HCEC 1CT (cell line): ENCODE measurements around the gene MYRF.

Experiments
- DNase-seq: peaks from one replicate; pipeline ENCODE4 v3.0.0-alpha.2; 2017

Gene MYRF

DNA sequence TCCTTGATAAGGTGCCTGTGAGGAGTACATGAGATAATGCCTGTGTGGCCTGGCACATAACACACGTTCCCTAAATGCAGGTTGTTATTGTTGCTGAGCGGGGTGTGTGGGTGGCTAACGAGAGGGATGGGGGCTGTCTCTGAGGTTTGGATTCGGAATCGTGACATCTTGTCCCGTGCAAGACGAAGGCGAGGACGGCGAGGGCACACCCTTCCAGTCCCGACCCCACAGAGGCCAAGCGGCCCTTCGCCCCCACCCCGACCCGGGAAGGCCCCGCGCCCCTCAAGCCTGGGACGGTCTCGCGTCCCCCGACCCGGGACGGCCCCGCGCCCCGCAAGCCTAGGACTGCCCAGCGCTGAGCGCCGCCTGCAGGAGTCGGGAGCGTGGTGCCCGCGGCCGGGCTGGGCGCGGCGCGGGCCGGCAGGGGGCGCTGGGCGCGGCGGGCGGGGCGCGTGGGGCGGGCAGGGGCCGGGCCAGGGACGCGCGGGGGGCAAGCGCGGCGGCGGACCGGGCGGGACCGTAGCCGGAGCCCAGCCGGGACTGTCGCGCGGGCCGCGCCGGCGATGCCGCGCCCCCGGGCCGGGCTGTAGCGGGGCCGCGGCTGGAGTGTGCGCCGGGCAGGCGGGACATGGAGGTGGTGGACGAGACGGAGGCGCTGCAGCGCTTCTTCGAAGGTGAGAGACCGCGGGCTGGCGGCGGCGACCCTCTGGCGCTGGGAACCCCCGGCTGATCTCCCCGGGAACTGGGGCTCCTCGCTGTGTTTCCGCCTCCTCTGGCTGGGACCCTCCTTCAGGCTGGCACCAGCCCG, at the start of gene MYRF:
MYRF (plus strand) TSS at position 520 of the 808 bp plus-strand sequence; CDS start at position 629, 109 bp downstream.
- no peak for DNase-seq

DNA sequence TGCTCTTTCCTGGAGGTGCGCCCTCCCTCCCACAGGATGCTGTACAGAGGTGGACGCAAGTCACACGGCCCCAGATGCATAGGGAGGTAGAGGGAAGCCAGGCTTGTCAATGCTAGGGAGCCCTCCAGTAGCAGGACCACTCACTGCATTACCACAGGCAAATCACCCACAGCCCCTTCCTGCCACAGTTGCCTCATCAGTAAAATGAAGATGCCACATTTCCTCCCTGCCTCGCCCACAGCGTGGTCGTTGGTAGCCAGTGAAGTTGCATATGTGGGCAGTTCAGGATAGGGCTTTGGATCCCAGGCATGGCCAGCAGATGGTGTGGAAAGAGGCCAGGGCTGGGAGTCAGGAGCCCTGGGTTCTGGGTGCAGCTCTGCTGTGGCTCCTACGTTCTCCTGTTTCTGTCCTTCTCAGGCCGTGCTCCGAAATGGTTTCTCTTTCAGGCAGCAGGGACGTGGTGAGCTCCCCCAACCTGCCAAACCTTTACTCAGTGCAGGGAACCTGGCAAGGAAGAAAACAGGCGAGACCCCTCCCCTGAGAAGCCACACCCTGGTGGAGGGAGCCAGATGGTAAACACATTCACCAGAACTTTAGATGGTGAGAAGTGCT, 49.6 kb upstream of the MYRF start:
- DNase-seq, result no peak

DNA sequence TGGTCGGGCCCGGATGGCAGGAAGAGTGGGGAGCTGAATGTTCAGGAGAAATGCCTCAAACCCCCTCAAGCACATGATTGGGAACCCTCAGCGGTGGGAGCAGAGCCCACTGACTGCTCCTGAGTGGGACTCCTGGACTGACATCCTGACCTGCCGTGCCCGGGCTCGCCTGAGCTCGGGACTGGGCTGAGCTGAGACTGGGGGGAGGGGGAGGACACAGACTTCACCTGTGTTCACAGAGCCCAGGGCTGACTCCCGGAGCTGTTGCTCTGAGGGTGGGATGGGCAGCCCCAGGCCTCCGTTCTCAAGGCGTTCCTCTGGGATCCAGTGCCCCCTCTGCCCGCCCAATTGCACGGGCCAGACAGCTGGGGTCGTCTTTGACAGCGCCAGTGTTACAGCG, 47.6 kb upstream of the MYRF start:
- DNase-seq, result no peak

DNA sequence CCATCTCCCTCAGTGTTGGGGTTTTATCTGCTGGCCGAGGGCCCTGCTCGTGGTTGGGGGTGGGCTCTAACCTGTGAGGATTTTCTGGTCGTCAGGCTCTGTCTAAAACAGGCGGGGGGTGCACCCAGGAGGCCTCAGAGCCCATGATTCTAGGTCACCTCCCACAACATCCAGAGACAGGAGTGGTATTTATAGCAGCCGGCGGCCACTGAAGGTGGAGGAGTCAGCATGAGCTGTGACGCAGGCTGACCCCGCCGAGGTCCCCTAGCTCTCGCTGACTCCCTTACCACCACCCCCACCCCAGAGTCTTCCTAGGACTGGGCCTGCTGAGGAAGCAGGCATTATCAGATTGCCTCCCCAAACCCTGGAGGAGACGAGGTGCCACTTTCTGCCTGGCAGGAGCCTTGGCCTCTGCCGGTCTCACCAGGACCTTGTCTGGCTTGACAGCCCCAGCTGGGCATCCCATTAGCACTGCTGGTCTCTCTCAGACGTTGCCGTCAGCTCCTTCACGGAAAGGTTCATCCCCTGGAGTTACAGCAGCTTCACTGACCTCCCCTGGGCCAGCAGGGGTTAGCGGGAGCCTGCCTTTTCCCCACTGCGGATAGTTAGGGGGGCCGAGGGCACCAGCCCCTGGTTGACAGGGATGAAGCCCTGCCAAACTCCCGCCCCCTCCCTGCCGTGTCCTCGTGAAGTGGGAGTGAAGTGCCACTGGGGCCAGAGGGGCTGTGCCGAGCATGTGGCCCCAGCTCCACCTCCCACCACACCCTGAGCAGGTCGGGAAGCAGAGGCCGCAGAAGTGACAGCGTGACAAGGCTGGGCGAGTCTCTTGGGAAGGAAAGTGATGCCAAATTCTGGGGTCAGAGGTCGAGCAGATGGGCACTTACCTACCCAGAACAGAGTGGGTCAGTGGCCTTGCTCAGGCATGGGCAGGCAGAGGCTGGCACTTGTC, 45.7 kb upstream of the MYRF start:
- no peak for DNase-seq

DNA sequence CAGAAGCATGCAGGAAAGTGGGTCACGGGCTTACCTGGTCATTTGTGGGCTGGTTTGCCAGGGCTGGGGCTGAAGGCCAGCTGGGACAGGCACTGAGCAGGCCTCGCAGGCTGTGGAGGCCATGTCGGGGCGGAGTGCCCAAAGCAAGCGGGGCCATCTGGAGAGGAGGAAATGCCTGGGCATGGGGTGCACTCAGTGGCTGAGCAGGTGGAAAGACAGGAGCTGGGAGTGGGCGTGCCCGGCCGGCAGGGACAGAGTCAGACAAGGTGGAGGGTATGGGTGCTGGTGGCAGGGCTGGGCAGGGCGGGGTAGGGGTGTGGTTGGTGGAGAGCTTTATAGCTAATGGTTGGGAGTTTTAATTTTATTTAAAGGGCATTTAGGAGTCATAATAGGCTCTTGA, 44.9 kb upstream of the MYRF start:
- no peak for DNase-seq

DNA sequence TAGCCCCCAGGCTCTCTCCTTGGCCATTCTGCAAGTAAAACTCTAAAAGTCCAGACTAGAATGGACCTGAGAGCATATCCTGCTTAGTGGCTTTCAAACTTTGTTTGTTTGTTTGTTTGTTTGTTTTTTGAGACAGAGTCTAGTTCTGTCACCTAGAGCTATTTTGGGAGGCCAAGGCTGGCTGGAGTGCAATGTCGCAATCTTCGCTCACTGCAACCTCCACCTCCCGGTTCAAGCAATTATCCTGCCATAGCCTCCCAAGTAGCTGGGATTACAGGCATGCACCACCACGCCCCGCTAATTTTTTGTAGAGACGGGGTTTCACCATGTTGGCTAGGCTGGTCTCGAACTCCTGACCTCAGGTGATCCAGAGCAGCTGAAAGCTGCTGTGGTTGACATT, 43.3 kb upstream of the MYRF start:
- DNase-seq, result no peak

DNA sequence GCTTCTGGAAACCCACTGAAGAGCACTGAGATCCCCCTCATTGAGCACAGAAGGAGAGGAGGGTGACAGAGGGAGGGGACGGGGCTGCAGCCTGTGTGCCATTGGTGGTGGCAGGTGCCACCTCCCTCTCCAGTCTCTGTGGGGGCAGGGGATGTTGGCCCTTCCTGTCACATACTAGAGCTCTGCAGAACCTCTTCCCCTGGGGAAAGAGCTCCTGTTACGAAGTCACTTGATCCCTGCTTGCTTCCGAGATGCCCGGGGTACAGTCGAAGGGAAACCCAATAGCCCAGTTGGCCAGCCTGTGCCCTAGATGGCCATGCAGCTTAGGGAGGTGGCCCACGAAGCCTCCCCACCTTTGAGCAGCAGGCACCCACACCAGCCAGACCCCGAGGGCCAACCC, 42.9 kb upstream of the MYRF start:
- DNase-seq, result no peak

DNA sequence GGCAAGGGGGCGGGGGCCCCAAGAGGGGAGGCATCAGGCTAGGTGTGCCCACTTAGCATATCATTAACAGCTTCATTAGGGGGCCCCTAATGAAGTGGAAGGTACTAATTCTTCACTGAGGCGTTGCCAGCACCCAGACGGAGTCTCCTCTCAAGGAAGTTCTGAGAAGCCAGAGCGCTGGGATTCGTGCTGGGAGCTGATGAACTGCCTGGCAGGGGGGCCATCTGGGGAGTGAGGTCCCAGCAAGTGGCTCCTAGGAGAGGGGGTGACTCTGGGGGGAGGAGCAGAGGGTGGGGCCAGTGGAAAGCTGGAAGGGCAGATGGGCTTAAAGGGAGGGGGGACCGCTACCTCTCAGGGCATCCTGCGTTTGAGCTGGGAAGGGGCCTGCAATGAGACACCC, 42.4 kb upstream of the MYRF start:
- DNase-seq, result no peak

DNA sequence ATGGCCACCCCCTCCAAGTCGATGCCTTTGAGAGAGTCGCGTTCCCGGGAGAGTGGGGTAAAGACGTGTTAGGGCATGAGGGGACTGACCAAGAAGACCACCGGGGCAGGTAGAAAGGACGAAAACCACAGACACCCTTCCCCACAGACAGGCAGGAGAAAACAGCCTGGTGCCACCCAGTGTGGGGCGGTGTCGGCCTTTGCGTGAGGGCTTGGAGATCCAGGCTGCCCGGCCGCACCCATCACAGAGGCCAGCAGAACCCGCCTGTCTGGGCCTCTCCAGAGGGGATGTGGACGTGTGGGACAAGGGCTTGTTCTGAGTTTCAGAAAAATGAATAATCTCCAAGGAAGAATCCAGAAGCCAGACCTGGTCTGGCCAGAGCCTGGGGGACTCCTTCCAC, 41.4 kb upstream of the MYRF start:
- no peak for DNase-seq

DNA sequence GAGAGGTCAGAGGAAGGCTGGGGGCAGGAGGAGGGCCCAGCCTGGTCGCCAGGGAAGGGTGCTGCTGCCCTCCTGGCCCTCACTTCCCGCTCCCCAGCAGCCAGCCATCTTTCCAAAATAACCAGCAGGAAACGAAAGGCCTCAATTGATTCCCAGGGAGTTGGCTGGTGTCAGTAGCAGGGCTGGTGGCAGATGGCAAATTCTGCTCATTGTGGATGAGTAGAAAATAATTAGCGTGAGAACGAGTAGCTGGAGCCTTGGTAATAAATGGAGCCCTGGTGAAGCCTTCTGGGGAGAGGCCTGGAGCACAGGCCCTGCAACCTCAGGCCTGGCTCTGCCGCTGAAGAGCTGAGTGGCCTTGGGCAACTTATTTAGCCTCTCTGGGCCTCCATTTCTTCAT, 40.9 kb upstream of the MYRF start:
- DNase-seq, result no peak

DNA sequence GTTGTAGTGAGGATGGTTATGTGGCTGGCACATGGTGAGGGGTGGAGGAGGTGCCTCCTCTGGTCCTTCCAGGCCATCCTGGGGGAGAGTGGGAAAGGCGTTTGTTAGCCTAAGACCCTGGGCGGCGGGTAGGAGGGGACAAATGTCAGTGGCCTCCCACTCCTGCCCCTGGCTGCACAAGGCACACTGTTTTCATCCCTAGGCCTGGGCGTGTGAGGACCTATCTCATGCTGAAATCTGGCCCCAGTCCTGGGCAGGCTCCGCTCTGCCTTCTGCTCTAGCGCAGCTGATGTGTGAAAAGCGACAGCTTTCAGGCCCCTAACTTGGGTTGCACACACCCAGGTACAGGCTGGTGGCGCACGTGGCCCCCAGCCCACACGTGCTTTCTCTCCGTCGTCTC, 40.1 kb upstream of the MYRF start:
- DNase-seq, result no peak

DNA sequence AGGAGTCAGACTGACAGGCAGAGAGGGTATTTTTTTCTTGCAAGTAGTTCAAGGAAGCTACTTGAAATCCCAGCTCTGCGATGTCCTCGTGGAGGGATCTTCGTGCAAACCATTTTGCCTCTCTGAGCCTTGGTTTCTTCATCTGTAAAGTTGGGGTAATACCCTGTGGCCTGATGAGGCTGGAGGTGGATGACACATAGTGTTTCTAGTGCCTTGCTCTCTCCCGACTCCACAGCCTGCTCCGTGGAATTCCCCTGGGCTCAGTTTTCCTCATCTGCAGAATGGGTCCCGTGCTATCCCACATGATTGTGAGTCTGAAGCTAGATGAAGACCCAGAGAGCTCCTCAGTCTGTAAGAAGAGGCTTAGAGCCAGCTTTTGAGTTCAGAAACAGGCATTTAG, 39.6 kb upstream of the MYRF start:
- no peak for DNase-seq

DNA sequence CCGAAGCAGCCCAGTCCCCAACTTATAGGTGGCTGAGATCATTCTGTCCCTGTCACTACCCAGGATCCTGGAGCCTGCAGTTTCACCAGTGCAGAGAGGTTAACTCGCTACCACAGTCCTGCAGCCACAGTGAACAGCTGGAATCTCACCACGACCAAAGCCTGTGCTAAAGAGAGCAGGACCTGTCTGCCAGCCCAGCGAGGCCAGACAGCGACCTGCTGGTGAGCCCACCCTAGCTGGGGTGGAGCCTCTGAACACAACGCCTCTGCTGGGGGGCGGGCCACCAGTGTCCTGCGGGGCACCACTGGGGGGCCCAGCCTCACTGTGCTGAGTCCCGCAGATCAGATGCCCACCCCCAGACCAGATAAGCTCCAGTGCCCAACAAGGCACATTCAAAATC, 39.0 kb upstream of the MYRF start:
- no peak for DNase-seq

DNA sequence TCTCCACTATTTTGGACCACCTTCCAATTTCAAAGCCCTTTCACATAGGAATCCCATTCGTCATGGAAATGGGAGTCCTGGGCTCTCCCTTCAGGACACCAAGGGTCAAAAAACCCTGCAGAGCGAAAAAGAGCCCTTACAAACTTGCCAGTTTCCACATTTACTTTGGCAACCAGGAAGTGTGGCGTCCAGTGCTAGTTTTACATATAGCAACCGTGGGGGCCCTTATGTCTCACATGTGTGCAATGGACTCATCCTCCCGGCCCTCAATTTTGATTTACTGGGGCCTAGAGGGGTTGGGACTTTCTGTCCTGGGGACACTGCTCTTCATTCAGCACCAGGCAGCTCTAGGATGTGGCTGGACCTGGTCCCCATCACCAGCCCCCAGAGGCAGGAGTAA, 38.5 kb upstream of the MYRF start:
- DNase-seq, result no peak

DNA sequence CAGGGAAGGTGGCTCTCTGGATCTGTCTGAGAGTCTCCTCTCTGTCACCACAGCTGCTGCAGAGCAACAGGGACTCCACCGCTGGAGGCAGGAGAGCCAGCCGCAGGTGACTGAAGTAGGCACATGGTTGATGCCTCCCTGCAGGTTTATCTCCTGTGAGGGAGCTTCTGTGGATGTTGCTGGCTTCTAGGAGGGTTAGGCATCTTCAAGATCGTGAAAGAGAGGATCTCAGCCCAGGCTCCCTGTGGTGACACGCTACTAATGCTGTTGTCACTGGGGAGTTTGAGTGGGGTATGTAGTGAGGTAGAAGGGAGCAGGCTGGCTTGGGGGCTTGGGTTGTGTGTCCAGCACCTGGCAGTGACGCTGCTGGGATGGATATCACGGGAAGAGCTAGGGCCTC, 38.1 kb upstream of the MYRF start:
- no peak for DNase-seq

DNA sequence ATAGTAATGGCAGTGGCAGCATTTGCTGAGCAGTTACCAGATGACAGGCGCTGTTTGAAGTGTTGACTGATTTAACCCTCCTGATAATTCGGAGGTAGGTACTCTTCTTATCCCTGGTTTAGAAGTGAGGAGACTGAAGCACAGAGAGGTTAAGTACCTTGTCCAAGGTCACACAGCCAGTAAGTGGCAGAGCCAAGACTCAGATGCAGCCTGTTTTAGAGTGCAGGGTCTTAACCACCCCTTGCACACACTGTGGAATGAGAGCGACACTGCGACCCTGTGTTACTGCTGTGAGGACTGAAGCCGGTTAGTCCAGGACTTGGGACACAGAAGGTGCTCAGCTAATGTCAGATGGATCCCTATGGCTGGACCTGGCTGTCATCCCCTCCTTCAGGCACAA, 37.5 kb upstream of the MYRF start:
- DNase-seq, result no peak

DNA sequence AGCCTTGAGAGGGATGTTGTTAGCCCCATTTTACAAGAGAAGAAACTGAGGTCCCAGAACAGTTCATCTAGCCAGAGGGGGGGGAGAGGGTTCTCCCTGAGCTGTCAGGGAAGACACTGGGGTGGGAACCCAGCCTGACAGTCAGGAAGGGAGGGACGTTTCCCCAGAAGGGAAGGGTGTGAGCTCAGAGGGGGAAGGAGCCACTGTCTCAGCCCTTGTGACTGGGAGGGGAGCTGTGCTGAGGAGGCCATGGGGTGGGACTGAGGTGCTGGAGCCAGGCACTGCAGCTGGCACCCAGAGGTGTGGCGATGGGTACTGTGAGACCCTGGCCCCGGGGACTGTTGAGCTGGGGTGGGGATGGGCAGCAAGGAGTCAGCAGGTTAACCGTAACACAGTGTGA, 36.6 kb upstream of the MYRF start:
- DNase-seq, result no peak

DNA sequence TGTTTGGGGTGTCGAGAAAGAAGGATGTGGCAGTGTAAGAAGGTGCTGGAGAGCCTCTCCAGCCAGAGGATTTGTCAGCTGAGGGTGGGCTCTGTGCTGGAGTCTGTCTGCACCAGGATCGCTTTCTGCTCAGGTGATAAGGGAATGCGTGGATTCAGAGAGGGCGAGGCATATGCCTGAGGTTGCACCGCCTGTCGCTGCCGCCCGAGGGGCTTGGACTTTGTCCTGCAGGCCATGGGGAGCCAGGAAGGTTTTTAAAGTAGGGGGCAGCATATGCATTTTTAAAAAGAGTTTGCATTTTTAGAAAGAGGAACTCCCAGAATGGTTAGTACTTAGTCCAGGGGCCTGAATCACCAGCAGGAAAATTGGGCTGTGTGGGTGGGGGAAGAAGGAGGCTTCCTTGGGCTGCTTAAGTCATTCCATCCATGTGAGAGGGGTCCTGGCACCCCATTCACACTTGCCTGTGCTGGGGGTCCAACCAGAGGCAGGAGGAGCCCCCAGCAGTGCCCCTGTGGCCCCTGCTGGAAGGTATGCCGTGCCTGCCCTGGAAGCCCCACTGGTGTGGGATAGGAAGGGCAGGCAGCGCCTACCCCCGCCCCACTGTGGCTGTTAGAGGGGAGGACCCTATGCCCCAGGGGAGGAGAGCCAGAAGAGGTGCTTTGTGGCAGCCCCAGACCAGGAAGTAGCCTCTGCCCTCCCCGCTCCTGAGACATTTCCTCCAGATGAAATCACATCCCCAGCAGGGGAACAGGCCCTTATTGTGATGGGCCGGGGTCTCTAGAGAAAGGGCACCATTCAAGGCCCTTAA, 35.8 kb upstream of the MYRF start:
- DNase-seq, result no peak

DNA sequence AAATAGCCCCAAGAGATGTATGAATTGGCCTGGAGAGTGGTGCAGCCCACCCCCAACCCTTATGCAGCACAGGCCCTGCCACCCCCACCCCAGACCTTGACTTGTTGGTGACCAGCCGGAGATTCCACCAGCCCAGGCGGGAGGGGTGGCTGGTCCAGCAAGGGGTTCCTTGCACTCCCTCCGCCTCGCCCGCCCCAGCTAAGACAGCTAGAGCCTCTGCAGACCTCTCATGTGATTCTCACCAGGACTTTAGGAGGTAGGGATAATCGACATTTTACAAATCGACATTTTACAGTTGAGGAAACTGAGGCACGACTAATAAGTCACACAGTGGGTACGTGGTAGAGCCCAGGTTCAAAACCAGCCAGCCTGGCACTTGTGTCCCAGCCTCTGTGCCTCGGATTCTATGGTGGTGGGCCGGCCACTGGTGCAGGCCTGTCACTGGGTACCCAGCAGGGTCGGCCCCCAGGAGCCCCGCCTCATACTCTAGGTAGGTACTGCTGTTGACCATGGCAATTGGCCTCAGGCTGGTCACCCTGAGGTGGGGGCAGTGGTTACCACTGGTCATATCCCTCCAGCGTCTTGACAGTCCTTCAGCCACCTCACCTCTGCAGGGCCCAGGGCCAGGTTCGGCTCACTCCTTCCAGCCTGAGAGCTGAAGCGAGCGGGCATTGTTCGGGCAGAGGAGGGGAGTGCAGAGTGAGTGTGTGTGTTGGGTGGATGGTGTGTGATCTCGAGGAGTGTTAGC, 35.0 kb upstream of the MYRF start:
- DNase-seq, result no peak

DNA sequence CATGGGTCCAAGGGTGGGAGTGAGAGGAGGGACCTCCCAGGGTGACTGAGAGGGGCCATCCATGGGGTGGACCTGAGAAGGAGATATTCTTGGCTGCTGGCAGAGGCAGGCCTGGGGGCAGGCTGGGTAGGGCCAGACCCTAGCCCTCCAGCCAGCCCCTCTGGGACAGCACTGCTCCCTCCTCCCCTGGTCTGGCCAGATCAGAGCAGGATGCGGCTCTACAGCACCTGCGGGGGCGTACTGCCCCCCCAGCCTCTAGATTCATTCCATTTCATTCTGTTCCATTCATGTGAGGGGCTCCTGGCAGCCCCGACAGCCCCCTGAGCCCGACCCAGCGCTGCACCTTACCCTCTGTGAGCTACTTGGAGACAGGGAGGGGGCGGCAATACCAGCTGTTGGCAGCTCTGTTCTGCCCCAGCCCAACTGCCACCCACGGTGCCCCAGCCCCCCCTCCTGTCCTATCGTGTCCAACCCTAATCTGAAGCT, 34.3 kb upstream of the MYRF start:
- DNase-seq, result no peak

DNA sequence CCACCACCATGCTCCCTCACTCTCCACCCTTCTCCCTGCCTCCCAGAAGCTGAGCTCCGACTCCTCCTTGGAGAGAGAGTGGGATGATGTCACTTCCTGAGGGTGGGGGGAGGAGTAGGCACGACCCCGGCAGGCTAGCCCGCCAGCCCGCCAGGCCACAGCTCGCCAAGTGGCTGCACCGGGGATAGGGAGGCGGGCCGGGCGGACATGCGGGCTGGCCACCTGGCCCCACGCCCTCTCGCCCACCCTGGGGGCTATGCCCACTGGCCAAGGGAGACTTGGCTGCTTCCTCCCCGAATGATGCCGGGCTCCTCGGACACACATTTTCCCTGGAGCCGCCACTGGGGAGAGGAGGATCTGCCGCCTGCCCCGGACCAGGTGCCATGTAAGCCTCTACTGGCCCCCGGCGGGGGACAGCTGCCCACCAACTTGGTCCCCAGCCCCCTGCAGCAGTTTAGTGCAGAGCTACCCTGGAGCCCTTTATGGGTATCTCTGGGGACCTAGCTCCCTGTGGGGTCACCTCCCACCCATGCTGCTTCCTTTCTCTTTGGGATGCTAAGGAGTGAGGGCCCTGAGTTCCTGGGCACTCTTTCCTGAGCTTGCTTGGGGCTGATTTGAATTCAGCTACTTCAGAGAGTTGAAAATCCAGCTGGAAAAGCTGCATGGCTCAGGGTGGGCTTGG, 33.7 kb upstream of the MYRF start:
- peak; percentile 51 for DNase-seq
